WERI-Rb-1 (cell line): ENCODE measurements around the gene MID1IP1.

Experiments
- DNase-seq: peaks from one replicate; pipeline ENCODE4 v3.0.0-alpha.2; 2020
- H3K27ac ChIP-seq: fragments of 250-450 bp; sonication (Bioruptor Pico); 2 replicates; pipeline ENCODE4 v1.5.1; 2020; ENCODE audit warnings: mild to moderate bottlenecking, moderate library complexity
- H3K27me3 ChIP-seq: fragments of 250-450 bp; sonication (Bioruptor Pico); 2 replicates; pipeline ENCODE4 v1.5.1; 2021; ENCODE audit warnings: mild to moderate bottlenecking, low read depth, moderate library complexity; ENCODE audit not compliant: insufficient read depth, severe bottlenecking
- H3K36me3 ChIP-seq: fragments of 250-450 bp; sonication (Bioruptor Pico); 2 replicates; pipeline ENCODE4 v1.5.1; 2020; ENCODE audit warnings: mild to moderate bottlenecking, moderate library complexity
- H3K4me3 ChIP-seq: 2 replicates; pipeline ENCODE4 v1.5.1; 2011; ENCODE audit warnings: low read depth, mild to moderate bottlenecking, control low read depth, low read length
- H3K9me3 ChIP-seq: fragments of 250-450 bp; sonication (Bioruptor Pico); 2 replicates; pipeline ENCODE4 v1.5.1; 2021; ENCODE audit warnings: mild to moderate bottlenecking, moderate library complexity; ENCODE audit not compliant: severe bottlenecking
- TF ChIP-seq, protein P1 (sequence below): IDR thresholded peaks from 2 replicates; pipeline ENCODE4 v1.5.1; 2011; ENCODE audit warnings: low read depth, mild to moderate bottlenecking, control low read depth, inconsistent platforms, low read length

Gene MID1IP1

DNA sequence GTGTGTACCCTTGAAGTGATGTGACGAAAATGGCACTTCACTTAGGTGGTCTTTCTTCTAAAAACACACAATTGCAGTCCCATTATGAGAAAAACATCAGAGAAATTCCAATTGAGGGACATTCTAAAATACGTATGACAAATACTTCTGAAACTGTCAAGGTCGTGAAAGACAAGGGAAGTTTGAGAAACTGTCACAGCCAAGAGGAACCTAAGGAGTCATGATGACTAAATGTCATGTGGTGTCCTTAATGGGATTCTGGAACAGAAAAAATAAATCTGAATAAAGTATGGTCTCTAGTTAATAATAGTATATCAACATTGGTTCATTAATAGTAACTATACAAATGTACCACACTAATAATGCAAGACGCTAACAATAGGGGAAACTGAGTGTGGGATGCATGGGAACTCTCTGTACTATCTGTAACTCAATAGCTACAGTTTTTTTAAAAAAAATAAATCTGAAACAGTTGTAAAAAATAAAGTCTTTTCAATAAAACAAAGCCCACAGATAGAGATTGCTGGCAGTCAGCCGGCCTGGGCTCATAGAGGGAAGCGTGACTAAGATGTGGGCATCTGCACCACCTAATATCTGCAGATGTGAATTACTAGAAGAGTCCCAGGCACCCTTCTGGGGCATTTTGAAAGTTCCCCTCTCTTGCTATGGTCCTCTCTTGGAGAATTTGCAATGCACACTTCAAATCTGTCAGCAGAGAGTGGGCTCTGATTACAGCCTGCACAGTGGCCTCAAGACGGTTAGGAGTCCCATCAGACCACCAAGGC is 47.6 kb downstream of the MID1IP1 start:
- no peaks in the 10 kb centered on the region for H3K9me3 ChIP-seq
- peaks cover 3% of the 10 kb centered on the region for H3K27me3 ChIP-seq
- no peak overlapping the region for H3K4me3 ChIP-seq
- TF ChIP-seq, protein P1, sequence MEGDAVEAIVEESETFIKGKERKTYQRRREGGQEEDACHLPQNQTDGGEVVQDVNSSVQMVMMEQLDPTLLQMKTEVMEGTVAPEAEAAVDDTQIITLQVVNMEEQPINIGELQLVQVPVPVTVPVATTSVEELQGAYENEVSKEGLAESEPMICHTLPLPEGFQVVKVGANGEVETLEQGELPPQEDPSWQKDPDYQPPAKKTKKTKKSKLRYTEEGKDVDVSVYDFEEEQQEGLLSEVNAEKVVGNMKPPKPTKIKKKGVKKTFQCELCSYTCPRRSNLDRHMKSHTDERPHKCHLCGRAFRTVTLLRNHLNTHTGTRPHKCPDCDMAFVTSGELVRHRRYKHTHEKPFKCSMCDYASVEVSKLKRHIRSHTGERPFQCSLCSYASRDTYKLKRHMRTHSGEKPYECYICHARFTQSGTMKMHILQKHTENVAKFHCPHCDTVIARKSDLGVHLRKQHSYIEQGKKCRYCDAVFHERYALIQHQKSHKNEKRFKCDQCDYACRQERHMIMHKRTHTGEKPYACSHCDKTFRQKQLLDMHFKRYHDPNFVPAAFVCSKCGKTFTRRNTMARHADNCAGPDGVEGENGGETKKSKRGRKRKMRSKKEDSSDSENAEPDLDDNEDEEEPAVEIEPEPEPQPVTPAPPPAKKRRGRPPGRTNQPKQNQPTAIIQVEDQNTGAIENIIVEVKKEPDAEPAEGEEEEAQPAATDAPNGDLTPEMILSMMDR: no peak
- H3K36me3 ChIP-seq: no peaks in the 10 kb centered on the region
- no peak overlapping the region for H3K27ac ChIP-seq
- DNase-seq: no peak

DNA sequence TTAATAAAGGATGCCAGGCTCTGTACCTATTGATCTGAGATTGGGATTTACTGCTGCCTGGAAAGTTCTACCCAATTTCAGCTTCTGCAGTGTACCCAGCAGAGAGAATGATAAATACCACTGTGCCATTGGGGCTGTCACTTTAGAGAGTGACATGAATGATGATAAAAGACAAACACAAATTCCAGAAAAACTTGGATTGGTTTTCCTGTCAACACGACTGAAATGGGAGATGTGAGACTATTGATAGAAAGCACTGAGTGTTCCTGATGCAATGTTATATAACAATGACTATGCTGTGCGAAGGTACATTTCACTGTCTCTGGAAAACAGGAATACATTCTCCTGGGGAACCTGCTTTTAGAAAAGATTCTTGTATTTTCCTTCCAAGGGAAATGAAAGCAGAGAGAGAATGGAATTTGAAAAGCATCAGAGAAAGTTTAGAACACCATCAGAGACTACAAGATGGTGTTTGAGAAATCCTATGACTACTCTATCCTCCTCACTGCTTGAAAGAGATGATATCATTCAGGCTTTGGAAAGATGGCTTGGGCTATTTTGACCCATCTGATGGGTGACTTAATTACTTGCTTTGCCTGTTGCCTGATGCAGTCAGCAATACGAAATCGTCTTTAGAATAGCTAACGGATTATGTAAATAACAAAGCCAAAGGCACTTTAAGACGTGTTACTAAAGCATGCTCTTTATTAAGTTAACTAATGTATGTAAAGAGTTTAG is 49.7 kb downstream of the MID1IP1 start:
- TF ChIP-seq, protein P1: no peak
- H3K27me3 ChIP-seq: no peaks in the 10 kb centered on the region
- no peaks in the 10 kb centered on the region for H3K9me3 ChIP-seq
- H3K36me3 ChIP-seq: no peaks in the 10 kb centered on the region
- no peak overlapping the region for H3K27ac ChIP-seq
- H3K4me3 ChIP-seq: no peak overlapping the region
- no peak for DNase-seq

DNA sequence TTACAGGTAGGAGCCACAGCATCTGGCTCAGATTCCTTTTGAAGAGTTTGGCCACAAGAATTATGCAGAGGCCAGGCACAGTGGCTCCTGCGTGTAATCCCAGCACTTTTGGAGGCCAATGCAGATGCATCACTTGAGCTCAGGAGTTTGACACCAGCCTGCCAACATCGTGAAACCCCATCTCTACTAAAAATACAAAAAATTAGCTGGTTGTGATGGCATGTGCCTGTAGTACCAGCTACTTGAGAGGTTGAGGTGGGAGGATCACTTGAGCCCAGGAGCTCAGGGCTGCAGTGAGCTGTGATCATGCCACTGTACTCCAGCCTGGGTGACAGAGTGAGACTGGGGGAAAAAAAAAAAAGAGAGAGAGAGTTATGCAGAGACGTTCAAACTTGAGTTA is 53.0 kb downstream of the MID1IP1 start:
- H3K9me3 ChIP-seq: no peaks in the 10 kb centered on the region
- H3K27me3 ChIP-seq: no peaks in the 10 kb centered on the region
- H3K4me3 ChIP-seq: no peak overlapping the region
- H3K27ac ChIP-seq: no peak overlapping the region
- no peak for DNase-seq
- no peaks in the 10 kb centered on the region for H3K36me3 ChIP-seq
- TF ChIP-seq, protein P1: no peak
